Measurements from ENCODE around the gene ATF7.
"Not testable (repeated sequence)": the region's sequence is repeated elsewhere in the genome, so short reads cannot be mapped to it uniquely, and the experiment has no call there.

Gene ATF7

GRCh38 chr12:53600490-53601295 is 25.5 kb downstream of the ATF7 start:
- FAIRE-seq: peak; percentile 76
- DNase-seq (ENCODE audit: insufficient read length, low spot score): no peak

GRCh38 chr12:53599579-53599978 is 26.6 kb downstream of the ATF7 start:
- FAIRE-seq (no peak), DNase-seq (ENCODE audit: insufficient read length, low spot score) (no peak)

- FAIRE-seq; DNase-seq (ENCODE audit: insufficient read length, low spot score): not testable (repeated sequence)
Observed at GRCh38 chr12:53598971-53599370, 27.2 kb downstream of the ATF7 start.

GRCh38 chr12:53596920-53597363 is 29.2 kb downstream of the ATF7 start:
- DNase-seq (ENCODE audit: insufficient read length, low spot score): no peak

GRCh38 chr12:53594897-53595615 is 31.1 kb downstream of the ATF7 start:
- DNase-seq (ENCODE audit: insufficient read length, low spot score): no peak
- no peak for FAIRE-seq

More at GRCh38 chr12:53596920-53597363, 29.2 kb downstream of the ATF7 start:
- no peak for FAIRE-seq

- DNase-seq (ENCODE audit: insufficient read length, low spot score) (no peak), FAIRE-seq (no peak)
Observed at GRCh38 chr12:53593707-53594106, 32.5 kb downstream of the ATF7 start.

- FAIRE-seq: no peak
- no peak for DNase-seq (ENCODE audit: insufficient read length, low spot score)
Observed at GRCh38 chr12:53593031-53593430, 33.2 kb downstream of the ATF7 start.

GRCh38 chr12:53592426-53592825 is 33.8 kb downstream of the ATF7 start:
- no peak for FAIRE-seq
- DNase-seq (ENCODE audit: insufficient read length, low spot score): no peak

- DNase-seq (ENCODE audit: insufficient read length, low spot score) (no peak), FAIRE-seq (no peak)
Observed at GRCh38 chr12:53591301-53592206, 34.6 kb downstream of the ATF7 start.

GRCh38 chr12:53590652-53591051 is 35.5 kb downstream of the ATF7 start:
- FAIRE-seq: no peak
- DNase-seq (ENCODE audit: insufficient read length, low spot score): no peak

- no peak for FAIRE-seq
Observed at GRCh38 chr12:53589915-53590314, 36.3 kb downstream of the ATF7 start.

GRCh38 chr12:53589423-53589822 is 36.8 kb downstream of the ATF7 start:
- no peak for FAIRE-seq
- no peak for DNase-seq (ENCODE audit: insufficient read length, low spot score)

More at GRCh38 chr12:53589915-53590314, 36.3 kb downstream of the ATF7 start:
- DNase-seq (ENCODE audit: insufficient read length, low spot score): no peak

- no peak for DNase-seq (ENCODE audit: insufficient read length, low spot score)
- no peak for FAIRE-seq
Observed at GRCh38 chr12:53588123-53588522, 38.1 kb downstream of the ATF7 start.

GRCh38 chr12:53586745-53587144 is 39.4 kb downstream of the ATF7 start:
- FAIRE-seq: peak; percentile 47
- DNase-seq (ENCODE audit: insufficient read length, low spot score): no peak

GRCh38 chr12:53585448-53586125 is 40.6 kb downstream of the ATF7 start:
- peak; percentile 38 for DNase-seq (ENCODE audit: insufficient read length, low spot score)
- peak; percentile 91 for FAIRE-seq

GRCh38 chr12:53579545-53579955 is 46.6 kb downstream of the ATF7 start:
- FAIRE-seq (no peak), DNase-seq (ENCODE audit: insufficient read length, low spot score) (no peak)

GRCh38 chr12:53578783-53579182 is 47.4 kb downstream of the ATF7 start:
- DNase-seq (ENCODE audit: insufficient read length, low spot score) (no peak), FAIRE-seq (no peak)

GRCh38 chr12:53577941-53578352 is 48.2 kb downstream of the ATF7 start:
- no peak for FAIRE-seq
- no peak for DNase-seq (ENCODE audit: insufficient read length, low spot score)

GRCh38 chr12:53575502-53576249 is 50.5 kb downstream of the ATF7 start:
- FAIRE-seq (no peak), DNase-seq (ENCODE audit: insufficient read length, low spot score) (no peak)

All from GM19239 (cell line).